ENCODE results near the gene TMEM202.
"Not testable (repeated sequence)": the region's sequence is repeated elsewhere in the genome, so short reads cannot be mapped to it uniquely, and the experiment has no call there.

TMEM202 gene

GRCh38 chr15:72397796-72398588, at the start of gene TMEM202:
Gene TMEM202, plus strand, starts transcription at chr15:72398305. Its CDS starts 22 bp downstream, at chr15:72398327.
- DNase-seq (ENCODE audit: low read depth), result no peak

GRCh38 chr15:72353266-72353665, 44.8 kb upstream of the TMEM202 start:
- DNase-seq (ENCODE audit: low read depth), result no peak

- no peak for DNase-seq (ENCODE audit: low read depth)
These were observed 43.6 kb upstream of the TMEM202 start for GRCh38 chr15:72354496-72354895.

GRCh38 chr15:72358121-72358520, 40.0 kb upstream of the TMEM202 start:
- DNase-seq (ENCODE audit: low read depth), result no peak

- no peak for DNase-seq (ENCODE audit: low read depth)
These were observed 39.4 kb upstream of the TMEM202 start for GRCh38 chr15:72358650-72359171.

GRCh38 chr15:72361176-72361575, 36.9 kb upstream of the TMEM202 start:
- no peak for DNase-seq (ENCODE audit: low read depth)

GRCh38 chr15:72365844-72366243, 32.3 kb upstream of the TMEM202 start:
- DNase-seq (ENCODE audit: low read depth), result no peak

- DNase-seq (ENCODE audit: low read depth), result no peak
These were observed 29.8 kb upstream of the TMEM202 start for GRCh38 chr15:72368325-72368724.

GRCh38 chr15:72368899-72369298, 29.2 kb upstream of the TMEM202 start:
- DNase-seq (ENCODE audit: low read depth), result no peak

- no peak for DNase-seq (ENCODE audit: low read depth)
These were observed 28.1 kb upstream of the TMEM202 start for GRCh38 chr15:72369964-72370363.

GRCh38 chr15:72372361-72372760, 25.7 kb upstream of the TMEM202 start:
- no peak for DNase-seq (ENCODE audit: low read depth)

GRCh38 chr15:72375501-72375845, 22.6 kb upstream of the TMEM202 start:
- DNase-seq (ENCODE audit: low read depth), result no peak

GRCh38 chr15:72375846-72376581, 22.1 kb upstream of the TMEM202 start, which contains the start of gene HEXA:
Gene HEXA, minus strand, starts transcription at chr15:72376014. Its CDS starts 42 bp downstream, at chr15:72375972.
- peak; percentile 97 for DNase-seq (ENCODE audit: low read depth)

GRCh38 chr15:72377331-72377730, 20.8 kb upstream of the TMEM202 start:
- DNase-seq (ENCODE audit: low read depth), result no peak

GRCh38 chr15:72379106-72379505, 19.0 kb upstream of the TMEM202 start:
- not testable (repeated sequence) for DNase-seq (ENCODE audit: low read depth)

- DNase-seq (ENCODE audit: low read depth), result no peak
These were observed 18.2 kb upstream of the TMEM202 start for GRCh38 chr15:72379856-72380430.

- DNase-seq (ENCODE audit: low read depth), result no peak
These were observed 17.4 kb upstream of the TMEM202 start for GRCh38 chr15:72380743-72381142.

- DNase-seq (ENCODE audit: low read depth), result no peak
These were observed 16.0 kb upstream of the TMEM202 start for GRCh38 chr15:72382146-72382545.

GRCh38 chr15:72387741-72388140, 10.4 kb upstream of the TMEM202 start:
- no peak for DNase-seq (ENCODE audit: low read depth)

GRCh38 chr15:72389231-72389630, 8.9 kb upstream of the TMEM202 start:
- DNase-seq (ENCODE audit: low read depth), result no peak

- DNase-seq (ENCODE audit: low read depth), result not testable (repeated sequence)
These were observed 1.8 kb upstream of the TMEM202 start for GRCh38 chr15:72396331-72396730.

- no peak for DNase-seq (ENCODE audit: low read depth)
These were observed 543 bp downstream of the TMEM202 start for GRCh38 chr15:72398648-72399047.

- DNase-seq (ENCODE audit: low read depth), result no peak
These were observed 4.6 kb downstream of the TMEM202 start for GRCh38 chr15:72402726-72403125.
